Testis (tissue), 2 donors: ENCODE data around the gene QSOX2.

Experiments
- POLR2A ChIP-seq: fragments of 450-650 bp; IDR thresholded peaks from one replicate; pipeline ENCODE4 v1.6.1; 2017; ENCODE audit warnings: antibody characterized with exemption, mild to moderate bottlenecking, moderate library complexity
- TF ChIP-seq, protein P1 (sequence below), 3 experiments: fragments of 450-650 bp in 2 of 3; fragments of 200-600 bp in 1 of 3; sonication (generic) in 1 of 3; IDR thresholded peaks; one replicate each; pipeline ENCODE4 v1.5.1; 2016 to 2019; ENCODE audit warnings: antibody characterized with exemption in 3 of 3, mild to moderate bottlenecking in 2 of 3, moderate library complexity in 1 of 3

DNA sequence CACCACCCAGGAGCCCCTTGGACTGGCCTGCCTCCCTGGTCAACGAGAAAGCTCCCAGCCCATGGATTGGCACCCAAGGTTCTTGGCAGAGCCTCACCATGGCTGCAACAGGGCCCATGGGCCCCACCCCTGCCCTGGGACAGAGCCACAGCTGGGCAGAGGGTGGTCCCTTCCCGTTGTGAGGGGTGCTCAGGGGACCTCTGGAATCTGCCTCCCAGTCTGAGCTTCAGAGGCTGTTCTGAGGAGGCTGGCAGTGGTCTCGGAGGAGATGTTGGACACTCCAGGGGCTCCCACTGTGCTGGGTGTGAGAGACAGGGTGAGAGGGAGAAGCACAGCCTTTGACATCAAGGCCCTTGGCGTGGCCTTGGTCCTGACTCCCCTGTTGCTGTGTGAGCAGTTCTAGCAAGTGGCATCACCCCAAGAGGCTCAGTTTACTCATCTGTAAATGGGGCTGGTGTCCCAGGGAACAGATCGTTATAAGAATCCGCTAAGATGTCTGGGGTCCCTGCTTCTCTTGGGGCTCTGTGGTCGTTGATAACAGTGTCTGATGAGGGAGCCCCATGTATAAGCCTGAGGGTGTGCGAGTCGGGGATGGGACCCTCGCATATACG is 73.7 kb downstream of the QSOX2 start:
- TF ChIP-seq, protein P1, sequence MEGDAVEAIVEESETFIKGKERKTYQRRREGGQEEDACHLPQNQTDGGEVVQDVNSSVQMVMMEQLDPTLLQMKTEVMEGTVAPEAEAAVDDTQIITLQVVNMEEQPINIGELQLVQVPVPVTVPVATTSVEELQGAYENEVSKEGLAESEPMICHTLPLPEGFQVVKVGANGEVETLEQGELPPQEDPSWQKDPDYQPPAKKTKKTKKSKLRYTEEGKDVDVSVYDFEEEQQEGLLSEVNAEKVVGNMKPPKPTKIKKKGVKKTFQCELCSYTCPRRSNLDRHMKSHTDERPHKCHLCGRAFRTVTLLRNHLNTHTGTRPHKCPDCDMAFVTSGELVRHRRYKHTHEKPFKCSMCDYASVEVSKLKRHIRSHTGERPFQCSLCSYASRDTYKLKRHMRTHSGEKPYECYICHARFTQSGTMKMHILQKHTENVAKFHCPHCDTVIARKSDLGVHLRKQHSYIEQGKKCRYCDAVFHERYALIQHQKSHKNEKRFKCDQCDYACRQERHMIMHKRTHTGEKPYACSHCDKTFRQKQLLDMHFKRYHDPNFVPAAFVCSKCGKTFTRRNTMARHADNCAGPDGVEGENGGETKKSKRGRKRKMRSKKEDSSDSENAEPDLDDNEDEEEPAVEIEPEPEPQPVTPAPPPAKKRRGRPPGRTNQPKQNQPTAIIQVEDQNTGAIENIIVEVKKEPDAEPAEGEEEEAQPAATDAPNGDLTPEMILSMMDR (IDR thresholded peaks at IDR 0.05) = no peak
- TF ChIP-seq POLR2A = no peak
